HG03280 (cell line): ENCODE results near the gene PHLPP1.
"Not testable (repeated sequence)": the region's sequence is repeated elsewhere in the genome, so short reads cannot be mapped to it uniquely, and the experiment has no call there.

Experiments used
- ATAC-seq: cut with Tn5 transposase; IDR thresholded peaks from one replicate; pipeline ENCODE4 v1.9.1; 2021; ENCODE audit warnings: mild to moderate bottlenecking, moderate library complexity; ENCODE audit not compliant: unreplicated experiment

The PHLPP1 gene

GRCh38 chr18:62807396-62807795, 92.1 kb downstream of the PHLPP1 start:
- no peak for ATAC-seq

- no peak for ATAC-seq
These were observed 92.8 kb downstream of the PHLPP1 start for GRCh38 chr18:62808123-62808522.

GRCh38 chr18:62809445-62809844, 94.1 kb downstream of the PHLPP1 start:
- not testable (repeated sequence) for ATAC-seq

GRCh38 chr18:62809900-62810299, 94.6 kb downstream of the PHLPP1 start:
- ATAC-seq = no peak

- no peak for ATAC-seq
These were observed 95.3 kb downstream of the PHLPP1 start for GRCh38 chr18:62810682-62811081.

- no peak for ATAC-seq
These were observed 96.3 kb downstream of the PHLPP1 start for GRCh38 chr18:62811674-62812073.

GRCh38 chr18:62812242-62812641, 96.9 kb downstream of the PHLPP1 start:
- no peak for ATAC-seq

- no peak for ATAC-seq
These were observed 97.5 kb downstream of the PHLPP1 start for GRCh38 chr18:62812876-62813275.

GRCh38 chr18:62814132-62814759, 98.9 kb downstream of the PHLPP1 start:
- ATAC-seq = no peak

GRCh38 chr18:62825382-62825781, 110.0 kb downstream of the PHLPP1 start:
- ATAC-seq = no peak

GRCh38 chr18:62827397-62827796, 112.1 kb downstream of the PHLPP1 start:
- no peak for ATAC-seq

GRCh38 chr18:62828091-62828640, 112.8 kb downstream of the PHLPP1 start:
- no peak for ATAC-seq

- no peak for ATAC-seq
These were observed 113.5 kb downstream of the PHLPP1 start for GRCh38 chr18:62828852-62829251.

GRCh38 chr18:62829936-62830335, 114.6 kb downstream of the PHLPP1 start:
- no peak for ATAC-seq

- no peak for ATAC-seq
These were observed 116.9 kb downstream of the PHLPP1 start for GRCh38 chr18:62832282-62832681.

GRCh38 chr18:62833494-62833893, 118.2 kb downstream of the PHLPP1 start:
- no peak for ATAC-seq

GRCh38 chr18:62834715-62835114, 119.4 kb downstream of the PHLPP1 start:
- no peak for ATAC-seq

GRCh38 chr18:62837011-62837410, 121.7 kb downstream of the PHLPP1 start:
- ATAC-seq = no peak

- ATAC-seq = peak; percentile 45
These were observed 123.2 kb downstream of the PHLPP1 start for GRCh38 chr18:62838475-62839098.

GRCh38 chr18:62839874-62840713, 124.8 kb downstream of the PHLPP1 start:
- no peak for ATAC-seq

GRCh38 chr18:62841405-62841804, 126.1 kb downstream of the PHLPP1 start:
- no peak for ATAC-seq

- no peak for ATAC-seq
These were observed 127.6 kb downstream of the PHLPP1 start for GRCh38 chr18:62842898-62843297.
